SK-N-MC (cell line): ENCODE results near the gene ZNF860.
"Not testable (repeated sequence)": the region's sequence is repeated elsewhere in the genome, so short reads cannot be mapped to it uniquely, and the experiment has no call there.

ENCODE experiments used
- DNase-seq: peaks from one replicate; pipeline ENCODE4 v3.0.0-alpha.2; 2011; ENCODE audit warnings: low read depth, low spot score
- H3K27ac ChIP-seq: fragments of 200-600 bp; sonication (generic); 2 replicates; pipeline ENCODE4 v1.5.1; 2016; ENCODE audit warnings: mixed run types
- H3K36me3 ChIP-seq: fragments of 200-600 bp; sonication (generic); 2 replicates; pipeline ENCODE4 v1.6.1; 2017; ENCODE audit warnings: antibody characterized with exemption, low read length, mixed read lengths; ENCODE audit not compliant: insufficient read depth
- H3K4me3 ChIP-seq: fragments of 200-600 bp; sonication (generic); 2 replicates; pipeline ENCODE4 v1.5.1; 2016
- H3K9ac ChIP-seq: fragments of 200-600 bp; sonication (generic); 2 replicates; pipeline ENCODE4 v1.8.0; 2017; ENCODE audit warnings: mixed run types, mixed read lengths; ENCODE audit not compliant: insufficient read length
- H3K9me3 ChIP-seq: fragments of 200-600 bp; sonication (generic); 2 replicates; pipeline ENCODE4 v1.6.1; 2017; ENCODE audit warnings: low read depth, mild to moderate bottlenecking, antibody characterized with exemption, low read length, moderate library complexity, mixed read lengths
- EZH2 ChIP-seq: fragments of 200-600 bp; sonication (generic); IDR thresholded peaks from one replicate; pipeline ENCODE4 v1.6.1; 2017; ENCODE audit warnings: antibody characterized with exemption
- FOXP2 ChIP-seq: optimal IDR thresholded peaks from 2 replicates; pipeline ENCODE3; 2011; ENCODE audit warnings: mild to moderate bottlenecking, moderate library complexity; ENCODE audit not compliant: insufficient read depth; ENCODE audit errors: extremely low read length, control extremely low read depth
- POLR2AphosphoS5 ChIP-seq: IDR thresholded peaks from 2 replicates; pipeline ENCODE4 v1.6.1; 2012; ENCODE audit warnings: mild to moderate bottlenecking, low read depth, low read length, borderline replicate concordance

ZNF860 gene

DNA sequence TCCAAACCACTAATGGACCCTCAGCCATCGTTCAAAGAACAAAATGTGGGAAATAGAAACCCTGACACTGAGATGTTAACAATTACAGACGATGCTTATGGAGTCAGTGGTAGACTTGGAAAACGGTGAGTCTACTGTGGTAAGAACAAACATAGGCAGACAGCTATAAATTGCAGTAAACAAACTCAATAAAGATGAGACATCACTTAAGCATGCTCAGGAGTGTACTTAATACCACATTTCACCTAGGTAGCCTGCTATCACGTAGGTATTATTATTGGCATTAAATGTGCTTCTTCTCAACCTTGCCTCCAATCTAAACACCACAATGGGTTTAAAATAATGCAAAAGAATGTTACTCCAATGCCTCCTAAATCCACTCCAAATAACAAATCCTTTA lies 3.0 kb upstream of the ZNF860 start:
- no peak overlapping the region for H3K4me3 ChIP-seq
- no peaks in the 10 kb centered on the region for H3K9me3 ChIP-seq
- H3K36me3 ChIP-seq: no peaks in the 10 kb centered on the region
- H3K9ac ChIP-seq: no peak overlapping the region
- no peak overlapping the region for H3K27ac ChIP-seq
- TF ChIP-seq FOXP2 (no peak), EZH2 (no peak), POLR2AphosphoS5 (no peak)
- DNase-seq: no peak

DNA sequence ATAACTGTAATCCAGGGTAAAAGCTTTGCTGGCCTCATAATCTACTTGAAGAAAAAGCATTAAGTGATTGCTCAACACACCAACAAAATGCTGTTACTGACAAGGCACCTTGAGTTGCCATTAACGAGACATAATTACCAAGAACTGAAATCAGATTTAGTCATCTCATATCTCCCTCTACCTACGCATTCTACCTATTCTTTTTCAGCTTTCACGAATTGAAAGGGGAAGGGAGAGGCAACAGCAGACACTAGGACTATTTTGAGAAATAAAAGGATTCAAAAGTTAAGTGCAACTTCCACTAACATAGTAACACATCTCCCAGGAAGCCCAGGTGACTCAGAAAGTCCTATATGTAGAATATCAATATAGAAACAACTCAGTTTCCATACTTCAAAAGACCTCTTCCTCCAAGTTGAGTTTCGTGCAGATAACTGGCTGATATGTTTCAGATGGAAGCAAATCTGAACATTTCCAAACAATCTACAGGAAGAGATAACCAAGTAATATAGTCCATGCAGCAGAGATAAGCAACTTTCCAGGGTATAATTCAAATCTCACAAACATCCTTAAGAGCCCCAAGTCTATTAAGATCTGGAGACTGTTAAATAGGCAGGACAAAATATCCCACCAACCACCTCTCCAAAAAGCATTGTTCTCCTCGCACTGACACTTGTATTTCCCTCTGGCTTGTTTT lies 2.4 kb upstream of the ZNF860 start:
- no peak overlapping the region for H3K9ac ChIP-seq
- no peak for TF ChIP-seq FOXP2
- TF ChIP-seq EZH2: no peak
- TF ChIP-seq POLR2AphosphoS5: no peak
- no peaks in the 10 kb centered on the region for H3K9me3 ChIP-seq
- H3K4me3 ChIP-seq: no peak overlapping the region
- H3K27ac ChIP-seq: no peak overlapping the region
- no peaks in the 10 kb centered on the region for H3K36me3 ChIP-seq
- DNase-seq: no peak

DNA sequence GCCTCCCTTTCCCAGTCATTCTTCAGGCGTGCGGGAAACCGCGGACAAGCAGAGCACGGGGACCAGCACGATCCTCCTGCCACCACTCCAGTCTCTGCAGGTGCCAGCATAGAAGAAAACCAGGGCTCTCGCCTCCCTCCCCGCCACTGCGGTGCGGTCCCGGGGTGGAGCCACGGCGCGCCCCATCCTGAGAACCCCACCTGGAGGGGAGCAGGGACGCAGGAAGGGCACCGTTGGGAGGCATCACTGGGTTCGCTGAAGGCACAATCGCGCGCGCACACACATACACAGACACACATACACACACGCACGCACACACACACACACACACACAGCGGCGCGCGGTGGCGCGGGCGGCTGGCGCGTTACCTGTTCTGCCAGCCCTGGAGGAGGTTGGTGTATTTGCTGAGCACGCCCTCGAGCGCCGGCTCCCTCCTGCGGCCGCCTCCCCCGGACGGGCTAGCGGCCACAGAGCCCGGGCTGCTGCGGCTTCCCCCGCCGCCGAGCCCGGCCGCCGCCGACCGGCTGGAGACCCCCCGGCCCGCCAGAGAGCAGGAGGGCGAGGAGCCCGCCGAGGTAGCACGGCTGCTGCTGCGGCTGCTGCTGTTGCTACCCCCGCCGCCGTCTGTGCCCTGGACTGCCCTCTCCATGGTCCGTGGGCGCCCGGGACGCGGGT lies 882 bp upstream of the ZNF860 start:
- DNase-seq: no peak
- Histone ChIP-seq H3K9me3 (no peaks in the 10 kb centered on the region), H3K36me3 (no peaks in the 10 kb centered on the region), H3K4me3 (peak overlapping the region; percentile 71), H3K9ac (no peak overlapping the region), H3K27ac (no peak overlapping the region)
- TF ChIP-seq EZH2 (no peak), POLR2AphosphoS5 (no peak), FOXP2 (no peak)

DNA sequence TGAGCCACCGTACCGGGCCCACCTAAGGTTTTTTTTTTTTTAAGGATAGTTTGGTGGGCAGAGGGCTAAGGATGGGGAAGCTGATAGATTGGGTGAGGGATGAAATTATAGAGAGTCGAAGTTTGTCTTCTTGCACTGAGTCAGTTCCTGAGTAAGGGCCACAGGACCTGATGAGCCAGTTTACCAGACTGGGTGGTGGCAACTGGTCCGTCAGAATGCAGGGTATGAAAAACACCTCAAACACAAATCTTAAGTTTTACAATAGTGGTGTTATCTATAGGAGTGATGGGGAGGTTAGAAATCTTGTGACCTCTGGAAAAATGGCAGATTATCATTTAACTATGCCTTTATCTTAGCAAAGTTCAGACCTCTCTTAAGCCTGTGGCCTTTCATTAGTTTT lies 2.8 kb downstream of the ZNF860 start:
- no peak for DNase-seq
- Histone ChIP-seq H3K9me3 (no peaks in the 10 kb centered on the region), H3K9ac (no peak overlapping the region), H3K27ac (no peak overlapping the region), H3K36me3 (no peaks in the 10 kb centered on the region), H3K4me3 (no peak overlapping the region)
- TF ChIP-seq FOXP2: no peak
- TF ChIP-seq POLR2AphosphoS5: no peak
- TF ChIP-seq EZH2: no peak

DNA sequence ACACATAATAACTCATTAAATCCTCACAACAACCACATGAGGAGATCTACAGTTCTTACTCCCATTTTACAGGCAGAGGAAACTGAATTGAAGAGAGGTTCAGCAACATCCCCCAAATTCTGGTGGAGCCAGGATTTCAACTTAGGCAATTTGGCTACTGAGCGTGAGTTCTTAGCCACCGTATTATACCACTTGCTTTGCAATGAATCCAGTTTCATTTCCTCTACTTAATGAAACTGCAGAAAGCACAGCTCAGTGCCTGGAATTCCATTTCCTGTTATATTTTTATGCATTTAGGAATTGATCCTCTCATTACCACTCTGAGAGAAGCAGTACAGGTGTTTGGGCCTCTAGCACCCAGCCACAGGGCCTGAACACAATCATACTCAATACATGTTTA lies 4.3 kb downstream of the ZNF860 start:
- no peaks in the 10 kb centered on the region for H3K9me3 ChIP-seq
- no peak overlapping the region for H3K9ac ChIP-seq
- H3K27ac ChIP-seq: no peak overlapping the region
- no peak overlapping the region for H3K4me3 ChIP-seq
- no peaks in the 10 kb centered on the region for H3K36me3 ChIP-seq
- TF ChIP-seq EZH2 (no peak), FOXP2 (no peak), POLR2AphosphoS5 (no peak)
- DNase-seq: no peak

DNA sequence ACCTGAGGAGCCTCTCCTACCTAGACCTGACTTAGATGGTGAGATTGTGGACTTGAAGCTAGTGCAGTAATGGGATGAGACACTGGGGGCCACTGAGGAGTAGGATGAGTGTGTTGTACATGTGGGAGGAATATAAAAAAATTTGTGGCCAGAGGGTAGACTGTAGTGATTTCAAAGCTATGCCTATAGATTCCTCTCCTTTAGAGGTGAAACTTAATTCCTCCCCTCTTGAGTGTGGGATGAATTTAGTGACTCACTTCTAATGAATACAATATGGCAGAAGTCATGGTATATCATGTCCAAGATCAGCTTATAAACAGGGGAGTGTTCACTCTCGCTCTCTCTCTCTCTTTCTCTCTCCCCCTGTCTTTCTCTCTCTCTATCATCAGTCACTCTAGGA lies 6.7 kb downstream of the ZNF860 start:
- no peak for TF ChIP-seq POLR2AphosphoS5
- TF ChIP-seq EZH2: no peak
- no peak for TF ChIP-seq FOXP2

DNA sequence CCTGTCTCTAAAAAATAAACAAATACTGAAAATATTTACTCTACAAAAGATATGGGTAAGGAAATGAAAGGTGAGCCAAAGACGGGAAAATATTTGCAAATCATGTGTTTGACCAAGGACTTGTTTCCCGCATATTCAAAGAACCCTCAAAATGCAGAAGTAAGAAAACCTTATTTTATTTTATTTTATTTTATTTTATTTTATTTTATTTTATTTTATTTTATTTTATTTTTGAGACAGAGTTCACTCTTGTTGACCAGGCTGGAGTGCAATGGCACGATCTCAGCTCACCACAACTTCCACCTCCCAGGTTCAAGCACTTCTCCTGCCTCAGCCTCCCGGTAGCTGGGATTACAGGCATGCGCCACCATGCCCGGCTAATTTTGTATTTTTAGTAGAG lies 11.4 kb downstream of the ZNF860 start:
- DNase-seq, H3K9me3 ChIP-seq: not testable (repeated sequence)

More for the DNA sequence above, 6.7 kb downstream of the ZNF860 start:
- no peak overlapping the region for H3K4me3 ChIP-seq
- no peak overlapping the region for H3K9ac ChIP-seq
- no peaks in the 10 kb centered on the region for H3K36me3 ChIP-seq
- H3K9me3 ChIP-seq: no peaks in the 10 kb centered on the region
- H3K27ac ChIP-seq: no peak overlapping the region
- no peak for DNase-seq

DNA sequence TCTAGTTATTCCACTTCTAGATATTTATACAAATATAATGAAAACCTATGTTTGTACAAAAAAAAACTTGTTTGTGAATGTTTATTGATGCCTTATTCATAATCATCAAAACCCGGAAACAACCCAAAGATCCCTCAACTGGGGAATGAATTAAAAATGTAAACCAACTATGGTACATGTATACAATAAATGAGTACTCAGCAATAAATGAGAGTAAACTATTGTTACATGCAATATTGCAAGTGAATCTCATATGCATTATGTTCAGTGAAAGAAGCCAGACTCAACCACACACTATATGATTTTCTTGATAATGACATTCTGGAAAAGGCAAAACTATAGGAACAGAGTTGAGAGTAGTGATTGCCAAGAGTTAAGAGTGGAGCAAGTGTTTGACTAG lies 12.3 kb downstream of the ZNF860 start:
- H3K9ac ChIP-seq: no peak overlapping the region
- no peaks in the 10 kb centered on the region for H3K9me3 ChIP-seq
- no peak overlapping the region for H3K27ac ChIP-seq
- TF ChIP-seq POLR2AphosphoS5 (no peak), FOXP2 (no peak), EZH2 (no peak)
- DNase-seq: no peak
- H3K4me3 ChIP-seq: no peak overlapping the region
- H3K36me3 ChIP-seq: no peaks in the 10 kb centered on the region

More for the DNA sequence above, 11.4 kb downstream of the ZNF860 start:
- H3K4me3 ChIP-seq, H3K36me3 ChIP-seq, H3K27ac ChIP-seq, H3K9ac ChIP-seq: not testable (repeated sequence)

DNA sequence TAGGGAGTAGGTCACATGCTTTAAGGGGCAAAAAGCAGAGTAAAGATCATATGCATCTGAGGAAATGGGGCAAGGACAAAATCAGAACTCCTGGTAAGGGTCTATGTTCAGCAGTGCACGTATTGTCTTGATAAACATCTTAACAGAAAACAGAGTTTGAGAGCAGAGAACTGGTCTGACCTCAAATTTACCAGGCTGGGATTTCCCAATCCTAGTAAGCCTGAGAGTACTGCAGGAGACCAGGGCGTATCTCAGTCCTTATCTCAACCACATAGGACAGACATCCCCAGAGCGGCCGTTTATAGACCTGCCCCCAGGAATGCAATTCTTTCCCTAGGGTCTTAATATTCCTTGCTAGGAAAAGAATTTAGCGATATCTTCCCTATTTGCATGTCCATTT lies 13.5 kb downstream of the ZNF860 start:
- not testable (repeated sequence) for H3K9me3 ChIP-seq, H3K27ac ChIP-seq, H3K9ac ChIP-seq, H3K4me3 ChIP-seq, H3K36me3 ChIP-seq, DNase-seq
